GM19324 (cell line): ENCODE measurements around the gene ST6GAL1.

Source experiments
- ATAC-seq: cut with Tn5 transposase; IDR thresholded peaks from one replicate; pipeline ENCODE4 v1.9.1; 2021; ENCODE audit warnings: mild to moderate bottlenecking, moderate library complexity; ENCODE audit not compliant: unreplicated experiment, low FRiP score

ST6GAL1 gene

GRCh38 chr3:186939536-186939935 is 9.2 kb downstream of the ST6GAL1 start:
- no peak for ATAC-seq

GRCh38 chr3:186940967-186941366 is 10.6 kb downstream of the ST6GAL1 start:
- ATAC-seq, result no peak

- ATAC-seq, result no peak
Observed at GRCh38 chr3:186942168-186942567, 11.8 kb downstream of the ST6GAL1 start.

GRCh38 chr3:186945255-186945823 is 15.0 kb downstream of the ST6GAL1 start:
- ATAC-seq, result no peak

GRCh38 chr3:186946756-186947375 is 16.5 kb downstream of the ST6GAL1 start:
- ATAC-seq, result no peak

- ATAC-seq, result no peak
Observed at GRCh38 chr3:186949281-186949982, 19.1 kb downstream of the ST6GAL1 start.

GRCh38 chr3:186950402-186951093 is 20.2 kb downstream of the ST6GAL1 start:
- ATAC-seq, result no peak

- no peak for ATAC-seq
Observed at GRCh38 chr3:186951640-186952552, 21.6 kb downstream of the ST6GAL1 start.

GRCh38 chr3:186953011-186953487 is 22.7 kb downstream of the ST6GAL1 start:
- ATAC-seq, result no peak

GRCh38 chr3:186953992-186954699 is 23.8 kb downstream of the ST6GAL1 start:
- peak; percentile 62 for ATAC-seq

GRCh38 chr3:186955898-186956696 is 25.8 kb downstream of the ST6GAL1 start:
- no peak for ATAC-seq

- no peak for ATAC-seq
Observed at GRCh38 chr3:186959029-186959624, 28.8 kb downstream of the ST6GAL1 start.

GRCh38 chr3:186960347-186960746 is 30.0 kb downstream of the ST6GAL1 start:
- no peak for ATAC-seq

GRCh38 chr3:186962445-186962844 is 32.1 kb downstream of the ST6GAL1 start:
- no peak for ATAC-seq

- ATAC-seq, result no peak
Observed at GRCh38 chr3:186963636-186964035, 33.3 kb downstream of the ST6GAL1 start.

- ATAC-seq, result no peak
Observed at GRCh38 chr3:186964071-186964470, 33.7 kb downstream of the ST6GAL1 start.

- no peak for ATAC-seq
Observed at GRCh38 chr3:186964616-186965015, 34.3 kb downstream of the ST6GAL1 start.

GRCh38 chr3:186965141-186965879 is 35.0 kb downstream of the ST6GAL1 start:
- no peak for ATAC-seq
